Stimulated activated effector memory CD8-positive, alpha-beta T cell treated with anti-CD3 and anti-CD28 coated beads, Interleukin-12 subunit alpha, Interleukin-12 subunit beta, amount 100 ng/mL, for 72 hours (primary cell): ENCODE measurements around the gene RTN4RL1.

Experiments used
- ATAC-seq: fragments of 150-1000 bp; cut with Tn5 transposase; 2 replicates; pipeline ENCODE4 v1.10.0; 2021
- DNase-seq, 2 donors: peaks; one replicate each; pipeline ENCODE4 v3.0.0; 2021 to 2022; ENCODE audit warnings: low spot score in 2 of 2
- H3K27ac Mint-ChIP-seq: one replicate; pipeline ENCODE4 v1.8.0; 2022; ENCODE audit warnings: mild to moderate bottlenecking, mixed read lengths
- H3K36me3 Mint-ChIP-seq: one replicate; pipeline ENCODE4 v1.8.0; 2022; ENCODE audit warnings: mild to moderate bottlenecking, mixed read lengths
- H3K4me1 Mint-ChIP-seq: one replicate; pipeline ENCODE4 v1.8.0; 2022; ENCODE audit warnings: mixed read lengths
- H3K4me3 Mint-ChIP-seq: one replicate; pipeline ENCODE4 v1.8.0; 2022; ENCODE audit warnings: mild to moderate bottlenecking, mixed read lengths
- H3K9me3 Mint-ChIP-seq: one replicate; pipeline ENCODE4 v1.8.0; 2022; ENCODE audit warnings: mixed read lengths

The RTN4RL1 gene

GRCh38 chr17:2011411-2012371 is 13.4 kb downstream of the RTN4RL1 start:
- Mint-ChIP-seq H3K9me3 (no peaks in the 10 kb centered on the region), H3K27ac (no peak overlapping the region), H3K4me3 (no peak overlapping the region), H3K36me3 (no peaks in the 10 kb centered on the region), H3K4me1 (no peaks in the 10 kb centered on the region)
- no peak for ATAC-seq
- no peak for DNase-seq

DNA sequence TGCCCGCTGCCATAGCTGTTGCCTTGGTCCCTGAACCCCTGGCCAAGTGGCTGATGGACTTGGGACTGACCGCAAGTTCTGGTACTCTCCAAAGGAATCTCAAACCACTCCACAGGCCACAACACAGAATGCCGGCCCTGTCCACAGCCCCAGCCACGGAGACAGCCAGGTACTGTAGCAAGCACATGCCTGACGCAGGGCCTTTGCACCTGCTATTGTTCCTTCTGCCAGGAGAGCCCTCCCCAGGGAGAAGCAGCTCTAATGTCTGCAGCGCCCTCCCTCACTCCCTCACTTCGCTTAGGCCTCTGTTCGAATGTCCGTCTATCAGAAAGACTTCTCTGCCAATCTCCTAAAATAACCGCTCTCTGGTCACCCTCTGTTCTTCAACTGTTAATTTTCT is 15.4 kb downstream of the RTN4RL1 start:
- Mint-ChIP-seq H3K36me3 (no peaks in the 10 kb centered on the region), H3K9me3 (no peaks in the 10 kb centered on the region), H3K4me3 (no peak overlapping the region), H3K4me1 (no peaks in the 10 kb centered on the region), H3K27ac (no peak overlapping the region)
- no peak for ATAC-seq
- no peak for DNase-seq

DNA sequence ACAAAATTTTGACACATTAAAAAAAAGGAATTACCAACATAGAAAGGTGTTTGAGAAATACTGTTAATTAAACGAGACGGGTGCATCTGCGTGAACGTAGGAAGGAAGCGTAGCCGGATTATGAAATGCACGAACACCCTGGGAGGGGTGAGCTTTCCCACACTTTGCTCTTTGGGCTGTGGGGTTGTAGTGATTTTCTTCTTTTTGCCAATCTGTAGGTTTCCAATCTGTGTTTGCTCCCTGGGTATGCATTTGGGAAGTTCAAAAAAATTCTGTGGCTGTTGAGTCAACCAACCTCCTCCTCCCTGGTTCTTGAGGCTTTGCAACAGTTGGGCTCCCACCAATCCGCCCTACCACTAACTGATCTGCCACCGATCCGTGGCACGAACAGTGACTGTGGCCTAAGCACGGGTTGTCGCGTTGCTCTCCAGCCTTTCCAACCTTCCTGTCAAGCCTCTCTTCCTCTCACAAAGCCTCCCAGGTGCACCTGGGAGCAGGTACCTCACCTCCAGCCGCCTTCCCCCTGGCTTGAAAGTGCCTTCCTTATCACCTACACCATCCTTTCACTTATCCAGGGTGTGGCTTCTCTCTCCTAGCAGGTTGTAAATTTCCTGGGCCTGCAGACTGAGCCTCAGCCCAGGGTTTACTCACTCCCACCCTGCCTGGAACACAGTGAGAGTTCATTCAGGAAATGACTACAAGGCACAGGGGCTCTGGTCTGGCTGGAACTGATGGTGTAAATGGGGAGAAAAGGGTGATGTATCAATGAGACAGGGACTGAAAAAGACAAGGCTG is 16.6 kb downstream of the RTN4RL1 start:
- Mint-ChIP-seq H3K36me3 (no peaks in the 10 kb centered on the region), H3K4me3 (no peak overlapping the region), H3K27ac (no peak overlapping the region), H3K4me1 (no peaks in the 10 kb centered on the region), H3K9me3 (no peaks in the 10 kb centered on the region)
- ATAC-seq (no peak), DNase-seq (no peak)

DNA sequence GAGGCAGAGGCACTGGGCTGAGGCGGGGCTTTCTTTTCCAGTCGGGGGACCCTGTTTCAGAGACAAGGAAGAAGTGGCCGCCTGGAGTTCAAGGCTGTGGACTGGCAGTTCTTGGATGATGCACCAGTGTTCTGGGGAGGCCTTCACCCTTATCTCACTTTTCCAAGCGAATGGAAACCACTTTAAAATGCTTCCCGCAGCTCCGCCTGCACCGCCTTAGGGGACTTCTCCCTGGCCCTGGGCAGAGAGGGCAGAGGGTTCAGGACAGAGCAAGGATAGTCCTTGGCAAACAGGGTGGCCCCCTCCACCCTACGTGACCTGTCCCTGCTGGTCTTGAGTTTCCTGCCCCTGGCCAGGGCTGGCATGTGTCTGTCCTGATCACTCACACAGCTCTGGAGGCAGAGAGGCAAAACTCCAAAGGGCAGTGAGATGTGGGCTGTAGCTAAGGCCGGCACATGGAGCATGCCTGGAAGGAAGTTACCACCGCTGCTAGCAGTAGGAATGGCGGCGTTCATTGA is 20.6 kb downstream of the RTN4RL1 start:
- Mint-ChIP-seq H3K4me3 (no peak overlapping the region), H3K4me1 (no peaks in the 10 kb centered on the region), H3K36me3 (no peaks in the 10 kb centered on the region), H3K27ac (no peak overlapping the region), H3K9me3 (no peaks in the 10 kb centered on the region)
- no peak for DNase-seq
- no peak for ATAC-seq

GRCh38 chr17:2003525-2003924 is 21.6 kb downstream of the RTN4RL1 start:
- no peak overlapping the region for H3K27ac Mint-ChIP-seq
- H3K4me3 Mint-ChIP-seq = no peak overlapping the region
- no peaks in the 10 kb centered on the region for H3K36me3 Mint-ChIP-seq
- DNase-seq (no peak), ATAC-seq (no peak)
- H3K9me3 Mint-ChIP-seq = no peaks in the 10 kb centered on the region
- H3K4me1 Mint-ChIP-seq = no peaks in the 10 kb centered on the region

DNA sequence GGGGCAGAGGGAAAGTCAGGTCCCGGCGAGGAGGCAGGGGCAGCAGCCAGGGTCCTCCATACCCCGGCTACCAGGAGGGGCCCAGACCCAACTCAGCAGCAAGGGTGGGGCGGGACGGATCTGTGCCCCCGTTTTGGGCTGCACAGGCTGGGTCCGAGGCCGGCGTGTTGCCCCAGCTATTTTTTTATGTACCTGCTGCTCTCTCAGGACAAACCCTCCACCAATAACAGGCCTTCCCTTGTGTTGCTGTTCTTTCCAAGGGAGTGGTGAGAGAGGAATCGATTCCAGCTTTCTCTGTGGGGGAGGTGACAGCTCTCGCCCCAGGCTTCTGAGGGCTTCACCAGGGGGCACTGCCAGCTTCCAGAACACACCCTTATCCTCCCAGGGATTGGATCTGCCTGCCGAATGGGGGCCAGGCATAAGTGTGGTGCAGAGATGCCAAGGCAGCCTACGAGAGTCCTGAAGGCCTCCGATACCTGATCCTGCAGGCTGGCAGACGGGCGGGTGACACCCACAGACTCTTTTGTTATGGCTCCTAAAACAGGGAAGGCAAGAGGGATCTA is 22.3 kb downstream of the RTN4RL1 start:
- H3K36me3 Mint-ChIP-seq = no peaks in the 10 kb centered on the region
- no peak overlapping the region for H3K27ac Mint-ChIP-seq
- no peak overlapping the region for H3K4me3 Mint-ChIP-seq
- ATAC-seq (no peak), DNase-seq (no peak)
- no peaks in the 10 kb centered on the region for H3K4me1 Mint-ChIP-seq
- H3K9me3 Mint-ChIP-seq = no peaks in the 10 kb centered on the region

GRCh38 chr17:1999557-2000251 is 25.4 kb downstream of the RTN4RL1 start:
- no peaks in the 10 kb centered on the region for H3K4me1 Mint-ChIP-seq
- peak overlapping the region; percentile 5 for H3K4me3 Mint-ChIP-seq
- no peaks in the 10 kb centered on the region for H3K9me3 Mint-ChIP-seq
- no peaks in the 10 kb centered on the region for H3K36me3 Mint-ChIP-seq
- DNase-seq = no peak
- ATAC-seq = peak; percentile 27
- H3K27ac Mint-ChIP-seq = no peak overlapping the region

GRCh38 chr17:1997927-1998742 is 27.0 kb downstream of the RTN4RL1 start:
- H3K4me3 Mint-ChIP-seq = no peak overlapping the region
- no peaks in the 10 kb centered on the region for H3K9me3 Mint-ChIP-seq
- no peaks in the 10 kb centered on the region for H3K4me1 Mint-ChIP-seq
- H3K27ac Mint-ChIP-seq = no peak overlapping the region
- peak; percentile 8 for ATAC-seq
- DNase-seq = no peak
- H3K36me3 Mint-ChIP-seq = no peaks in the 10 kb centered on the region

DNA sequence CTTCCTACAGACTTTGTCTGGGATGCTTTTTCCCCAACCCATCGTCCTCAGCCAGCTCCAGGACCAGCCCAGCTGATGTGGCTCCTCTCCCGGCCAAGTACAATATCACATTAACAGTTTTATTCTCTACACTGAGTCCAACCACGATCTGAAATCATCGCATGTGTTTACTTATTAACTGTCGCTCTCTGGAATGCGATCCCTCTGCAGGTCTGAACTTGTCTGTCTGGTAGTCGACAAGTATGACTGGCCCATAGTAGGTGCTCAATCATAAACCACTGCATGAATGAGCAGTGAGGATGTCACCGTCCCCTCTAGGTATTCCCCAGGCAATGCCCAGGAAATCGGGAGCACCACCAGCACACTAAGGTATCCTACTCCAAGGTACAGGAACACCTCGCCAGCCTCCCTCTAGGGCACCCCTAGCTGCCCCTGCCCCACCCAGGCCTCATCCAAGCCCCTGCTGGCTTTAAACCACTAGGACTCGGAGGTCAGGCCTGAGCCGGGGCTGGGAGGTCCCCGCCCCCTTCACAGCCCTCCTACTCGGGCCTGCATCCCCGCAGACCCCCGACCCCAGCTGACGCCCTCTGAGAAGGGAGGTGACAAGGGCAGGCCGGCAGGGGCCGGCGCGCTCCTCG is 27.7 kb downstream of the RTN4RL1 start:
- H3K4me1 Mint-ChIP-seq = no peaks in the 10 kb centered on the region
- H3K9me3 Mint-ChIP-seq = no peaks in the 10 kb centered on the region
- no peak overlapping the region for H3K4me3 Mint-ChIP-seq
- H3K36me3 Mint-ChIP-seq = no peaks in the 10 kb centered on the region
- H3K27ac Mint-ChIP-seq = no peak overlapping the region
- DNase-seq (no peak), ATAC-seq (no peak)

GRCh38 chr17:1996800-1997288 is 28.3 kb downstream of the RTN4RL1 start:
- H3K27ac Mint-ChIP-seq = no peak overlapping the region
- no peak for DNase-seq
- no peaks in the 10 kb centered on the region for H3K36me3 Mint-ChIP-seq
- H3K9me3 Mint-ChIP-seq = no peaks in the 10 kb centered on the region
- no peak for ATAC-seq
- H3K4me1 Mint-ChIP-seq = no peaks in the 10 kb centered on the region
- H3K4me3 Mint-ChIP-seq = no peak overlapping the region

- ATAC-seq = no peak
- Mint-ChIP-seq H3K36me3 (no peaks in the 10 kb centered on the region), H3K4me3 (no peak overlapping the region), H3K9me3 (no peaks in the 10 kb centered on the region), H3K4me1 (no peaks in the 10 kb centered on the region), H3K27ac (no peak overlapping the region)
- DNase-seq = no peak
Observed at GRCh38 chr17:1995907-1996799, 29.0 kb downstream of the RTN4RL1 start.

DNA sequence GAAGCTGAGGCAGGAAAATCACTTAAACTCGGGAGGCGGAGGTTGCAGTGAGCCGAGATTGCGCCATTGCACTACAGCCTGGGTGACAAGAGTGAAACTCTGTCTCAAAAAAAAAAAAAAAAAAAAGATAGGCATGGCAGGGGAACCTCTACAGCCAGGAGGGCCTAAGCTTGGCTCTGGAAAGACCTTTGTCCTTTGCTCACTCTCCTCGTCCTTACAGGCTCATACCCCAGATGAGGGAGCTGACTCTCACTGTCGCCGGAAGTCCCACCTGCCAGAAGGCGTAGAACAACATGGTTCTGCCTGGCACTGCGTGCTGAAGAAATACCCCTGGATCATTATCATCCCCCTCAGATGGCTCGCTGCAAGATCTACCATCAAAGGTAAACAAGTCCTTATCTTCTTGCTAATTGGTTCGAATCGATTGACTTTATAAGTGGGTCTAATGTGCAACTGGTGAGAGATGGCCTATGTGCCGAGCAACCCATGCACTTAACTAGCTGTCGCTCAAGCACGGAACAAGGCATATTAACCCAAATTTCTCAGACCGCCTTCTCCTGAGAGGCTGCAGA is 29.7 kb downstream of the RTN4RL1 start:
- ATAC-seq (no peak), DNase-seq (no peak)
- Mint-ChIP-seq H3K27ac (no peak overlapping the region), H3K9me3 (no peaks in the 10 kb centered on the region), H3K36me3 (no peaks in the 10 kb centered on the region), H3K4me3 (no peak overlapping the region), H3K4me1 (no peaks in the 10 kb centered on the region)

DNA sequence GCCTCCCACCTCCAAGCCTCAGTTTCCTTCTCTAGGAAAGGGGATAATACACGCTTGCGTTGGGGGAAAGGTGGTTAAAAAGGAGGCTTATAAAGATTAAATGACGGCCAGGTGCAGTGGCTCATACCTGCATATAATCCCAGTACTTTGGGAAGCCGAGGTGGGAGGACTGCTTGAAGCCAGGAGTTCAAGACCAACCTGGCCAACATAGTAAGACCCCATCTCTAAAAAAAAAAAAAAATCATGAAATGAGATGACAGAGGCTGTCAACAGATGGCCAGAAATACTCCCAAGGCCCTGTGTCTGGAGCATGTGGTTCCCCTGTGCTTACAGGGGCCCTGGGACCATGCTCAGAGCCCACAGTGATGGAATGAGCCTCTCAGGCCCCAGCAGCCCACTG is 30.4 kb downstream of the RTN4RL1 start:
- Mint-ChIP-seq H3K9me3 (no peaks in the 10 kb centered on the region), H3K27ac (no peak overlapping the region), H3K4me1 (no peaks in the 10 kb centered on the region), H3K36me3 (no peaks in the 10 kb centered on the region), H3K4me3 (no peak overlapping the region)
- DNase-seq (no peak), ATAC-seq (no peak)
